ENCODE data around the gene IFT81. TPM values are rescaled to one million over a fixed set of nuclear protein-coding genes. Genes with fewer than 3 reads are reported as not detected.
A peak's percentile ranks its signal among the peaks of the same experiment; 100 is the strongest.
"Not testable (repeated sequence)": the region's sequence is repeated elsewhere in the genome, so short reads cannot be mapped to it uniquely, and the experiment has no call there.

Gene IFT81
- total and polyA plus RNA-seq, 8 donors = 2.0 to 50.2 (median 6.9) TPM

DNA sequence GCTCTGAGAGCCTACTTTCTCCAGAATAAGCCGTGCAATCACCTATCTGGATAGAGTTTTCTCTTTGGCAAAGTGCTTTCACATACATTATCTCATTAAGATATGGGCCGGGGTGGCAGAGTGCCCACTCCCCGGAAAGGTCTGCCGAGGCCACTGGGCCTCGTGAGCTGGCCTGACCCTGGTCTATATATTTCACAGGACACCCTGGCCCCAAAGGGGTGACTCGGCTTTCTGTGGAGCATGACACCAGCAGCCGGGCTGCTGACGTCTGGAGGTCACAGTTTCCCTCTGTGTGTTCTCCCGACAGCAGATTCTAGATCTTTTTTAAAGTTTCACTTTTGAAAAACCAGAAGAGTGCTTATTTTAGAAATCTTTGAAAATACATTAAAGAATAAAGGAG, 129.0 kb downstream of the IFT81 start:
- intact Hi-C loops (cut with DNase I; ENCODE audit: low total_unique reads) = no loop called here
- 10 to 25% (median 17%) methylated on average over 9 of the region's 9 CpGs for WGBS, 5 donors

DNA sequence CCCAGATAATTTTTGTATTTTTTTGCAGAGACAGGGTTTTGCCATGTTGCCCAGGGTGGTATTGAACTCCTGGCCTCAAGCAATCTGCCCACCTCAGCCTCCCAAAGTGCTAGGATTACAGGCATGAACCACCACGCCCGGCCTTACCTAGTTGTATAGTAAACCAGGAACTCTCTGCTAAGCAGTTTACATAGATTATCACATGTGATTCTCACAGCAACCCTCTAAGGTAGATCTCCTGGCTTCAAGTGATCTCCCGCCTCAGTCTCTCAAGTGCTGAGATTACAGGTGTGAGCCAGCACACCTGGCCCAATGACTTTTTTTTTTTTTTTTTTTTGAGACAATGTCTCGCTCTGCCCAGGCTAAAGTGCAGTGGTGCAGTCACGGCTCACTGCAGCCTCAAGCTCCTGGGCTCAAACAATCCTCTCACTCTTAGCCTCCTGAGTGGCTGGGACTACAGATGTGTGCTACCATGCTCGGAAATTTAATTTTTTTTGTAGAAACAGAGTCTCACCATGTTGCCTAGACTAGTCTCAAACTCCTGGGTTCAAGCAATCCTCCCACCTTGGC, 130.9 kb downstream of the IFT81 start:
- Histone ChIP-seq H3K27me3 (no peaks in the 10 kb centered on the region), H3K27ac (no peak overlapping the region), H3K36me3 (no peaks in the 10 kb centered on the region), H3K4me1 (peaks cover 18 to 34% (median 20%) of the 10 kb centered on the region in 4 donors), H3K4me3 (no peak overlapping the region), H3K9me3 (no peaks in the 10 kb centered on the region)
- WGBS, 5 donors = 80 to 89% (median 87%) methylated on average over 6 of the region's 6 CpGs
- DNase-seq = no peak
- TF ChIP-seq, protein P1, sequence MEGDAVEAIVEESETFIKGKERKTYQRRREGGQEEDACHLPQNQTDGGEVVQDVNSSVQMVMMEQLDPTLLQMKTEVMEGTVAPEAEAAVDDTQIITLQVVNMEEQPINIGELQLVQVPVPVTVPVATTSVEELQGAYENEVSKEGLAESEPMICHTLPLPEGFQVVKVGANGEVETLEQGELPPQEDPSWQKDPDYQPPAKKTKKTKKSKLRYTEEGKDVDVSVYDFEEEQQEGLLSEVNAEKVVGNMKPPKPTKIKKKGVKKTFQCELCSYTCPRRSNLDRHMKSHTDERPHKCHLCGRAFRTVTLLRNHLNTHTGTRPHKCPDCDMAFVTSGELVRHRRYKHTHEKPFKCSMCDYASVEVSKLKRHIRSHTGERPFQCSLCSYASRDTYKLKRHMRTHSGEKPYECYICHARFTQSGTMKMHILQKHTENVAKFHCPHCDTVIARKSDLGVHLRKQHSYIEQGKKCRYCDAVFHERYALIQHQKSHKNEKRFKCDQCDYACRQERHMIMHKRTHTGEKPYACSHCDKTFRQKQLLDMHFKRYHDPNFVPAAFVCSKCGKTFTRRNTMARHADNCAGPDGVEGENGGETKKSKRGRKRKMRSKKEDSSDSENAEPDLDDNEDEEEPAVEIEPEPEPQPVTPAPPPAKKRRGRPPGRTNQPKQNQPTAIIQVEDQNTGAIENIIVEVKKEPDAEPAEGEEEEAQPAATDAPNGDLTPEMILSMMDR (IDR thresholded peaks at IDR 0.05) = no peak
- TF ChIP-seq EP300 (IDR thresholded peaks at IDR 0.05) (no peak), POLR2AphosphoS5 (IDR thresholded peaks at IDR 0.05) (no peak), POLR2A (IDR thresholded peaks at IDR 0.05) (no peak)
- intact Hi-C loops (cut with DNase I; ENCODE audit: low total_unique reads) = no loop called here

More for the DNA sequence above, 129.0 kb downstream of the IFT81 start:
- Histone ChIP-seq H3K4me1 (peaks cover 35 to 53% (median 39%) of the 10 kb centered on the region in 4 donors), H3K27ac (peak overlapping the region in 4 of 5 donors; percentile 41 to 68 (median 60)), H3K4me3 (no peak overlapping the region), H3K27me3 (no peaks in the 10 kb centered on the region), H3K9me3 (no peaks in the 10 kb centered on the region), H3K36me3 (no peaks in the 10 kb centered on the region)
- DNase-seq = peak; percentile 69 to 70
- TF ChIP-seq, protein P1 (IDR thresholded peaks at IDR 0.05) = no peak
- TF ChIP-seq EP300 (IDR thresholded peaks at IDR 0.05) = no peak
- TF ChIP-seq POLR2AphosphoS5 (IDR thresholded peaks at IDR 0.05) = peak in 1 of 3 donors; percentile 5

DNA sequence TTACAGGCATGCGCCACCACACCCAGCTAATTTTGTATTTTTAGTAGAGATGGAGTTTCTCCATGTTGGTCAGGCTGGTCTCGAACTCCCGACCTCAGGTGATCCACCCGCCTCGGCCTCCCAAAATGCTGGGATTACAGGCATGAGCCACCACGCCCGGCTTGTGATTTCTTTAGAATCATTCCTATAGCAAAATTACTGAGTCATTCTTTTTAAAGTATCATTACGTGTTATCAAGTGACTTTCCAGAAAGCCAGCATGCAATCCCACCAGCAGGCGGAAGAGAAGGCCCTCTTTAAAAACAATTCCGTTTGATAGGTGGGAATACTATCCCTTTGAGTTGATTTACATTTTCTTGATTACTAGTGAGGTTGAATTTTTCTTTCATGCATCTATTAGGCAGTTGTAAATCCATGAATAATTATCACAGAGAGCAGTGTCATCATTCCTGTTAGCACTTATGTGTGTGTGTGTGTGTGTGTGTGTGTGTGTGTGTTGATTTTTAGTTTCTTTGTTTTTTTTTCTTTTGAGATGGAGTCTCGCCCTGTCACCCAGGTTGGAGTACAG, 131.8 kb downstream of the IFT81 start:
- 88 to 95% (median 95%) methylated on average over 10 to 11 of the region's 11 CpGs for WGBS, 5 donors
- H3K27me3 ChIP-seq; H3K9me3 ChIP-seq; intact Hi-C loops (cut with DNase I; ENCODE audit: low total_unique reads); DNase-seq; H3K36me3 ChIP-seq; H3K4me3 ChIP-seq: not testable (repeated sequence)
- peaks cover 14 to 29% (median 15%) of the 10 kb centered on the region in 4 donors for H3K4me1 ChIP-seq
- H3K27ac ChIP-seq = peak overlapping the region in 1 of 5 donors; percentile 28

DNA sequence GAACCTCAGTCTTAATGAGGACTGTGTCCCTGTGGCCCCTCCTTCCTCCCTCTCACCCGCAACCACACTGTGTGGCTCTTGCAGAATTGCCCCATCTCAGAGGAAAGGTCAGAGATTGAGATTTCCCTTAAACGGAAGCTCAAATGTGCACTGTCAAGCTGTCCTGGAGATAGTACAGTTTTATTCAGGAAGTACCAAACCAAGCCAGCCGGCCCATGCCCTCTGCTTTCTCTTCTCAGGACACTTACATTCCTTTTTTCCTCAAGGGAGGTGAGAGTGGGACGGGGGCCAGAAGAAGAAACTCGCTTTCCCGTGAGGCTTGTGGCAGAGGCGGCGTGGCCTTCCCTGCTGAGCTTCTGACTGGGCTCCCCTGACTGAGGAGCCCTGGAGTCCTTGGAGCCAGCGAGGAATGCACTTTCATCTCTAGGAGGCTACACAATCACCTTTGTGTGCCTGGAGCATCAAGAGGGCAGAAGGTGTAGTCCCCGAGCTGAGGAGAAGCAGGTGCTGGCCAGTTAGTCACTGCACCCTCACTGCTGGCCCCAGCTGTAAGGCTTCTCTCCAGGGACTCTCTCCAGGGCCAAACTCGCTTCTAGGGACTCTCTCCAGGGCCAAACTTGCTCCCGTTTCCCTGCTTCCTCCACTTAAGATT, 132.7 kb downstream of the IFT81 start:
- intact Hi-C loops (cut with DNase I; ENCODE audit: low total_unique reads) = no loop called here
- no peaks in the 10 kb centered on the region for H3K36me3 ChIP-seq
- peak in 1 of 2 donors; percentile 28 for DNase-seq
- no peaks in the 10 kb centered on the region for H3K9me3 ChIP-seq
- TF ChIP-seq, protein P1 (IDR thresholded peaks at IDR 0.05) = no peak
- peak in 1 of 3 donors; percentile 20 for TF ChIP-seq POLR2AphosphoS5 (IDR thresholded peaks at IDR 0.05)
- TF ChIP-seq POLR2A (IDR thresholded peaks at IDR 0.05) = no peak
- TF ChIP-seq EP300 (IDR thresholded peaks at IDR 0.05) = no peak
- H3K4me1 ChIP-seq = peaks cover 14 to 29% (median 15%) of the 10 kb centered on the region in 4 donors
- H3K27ac ChIP-seq = peak overlapping the region in 4 of 5 donors; percentile 15 to 55 (median 37)
- no peaks in the 10 kb centered on the region for H3K27me3 ChIP-seq
- H3K4me3 ChIP-seq = no peak overlapping the region
- WGBS, 5 donors = 62 to 86% (median 77%) methylated on average over 8 to 12 of the region's 12 CpGs

Measured in stomach (tissue), 9 donors.